ENCODE data around the gene MAP2K1. TPM values are rescaled to one million over a fixed set of nuclear protein-coding genes. Genes with fewer than 3 reads are reported as not detected.

The MAP2K1 gene
- polyA plus RNA-seq, 1 experiment: 18.4 TPM

GRCh38 chr15:66430627-66431255, 44.0 kb downstream of the MAP2K1 start:
- POLR2A ChIA-PET: no interaction called here
- no peak for DNase-seq (ENCODE audit: low read depth, low spot score)
- Histone ChIP-seq H3K4me3 (ENCODE audit: low read depth, low read length) (no peak overlapping the region), H3K27ac (ENCODE audit: low read depth, low read length) (no peak overlapping the region), H3K27me3 (ENCODE audit: control insufficient read depth, insufficient read depth, low read length) (no peaks in the 10 kb centered on the region), H3K9me3 (ENCODE audit: control insufficient read depth, insufficient read depth, low read length) (no peaks in the 10 kb centered on the region)
- CTCF ChIA-PET: no interaction called here
- TF ChIP-seq CTCF (IDR thresholded peaks at IDR 0.05; ENCODE audit: low read depth, low read length): no peak

GRCh38 chr15:66433726-66434125, 47.0 kb downstream of the MAP2K1 start:
- Histone ChIP-seq H3K27ac (ENCODE audit: low read depth, low read length) (no peak overlapping the region), H3K9me3 (ENCODE audit: control insufficient read depth, insufficient read depth, low read length) (no peaks in the 10 kb centered on the region), H3K27me3 (ENCODE audit: control insufficient read depth, insufficient read depth, low read length) (no peaks in the 10 kb centered on the region), H3K4me3 (ENCODE audit: low read depth, low read length) (no peak overlapping the region)
- POLR2A ChIA-PET: no interaction called here
- no peak for DNase-seq (ENCODE audit: low read depth, low spot score)
- CTCF ChIA-PET: interaction anchor here (0.6 kb wide), 1 partner anchor 10 kb away, joined by 3 read pairs; no protein-coding TSS in a partner anchor
- no peak for TF ChIP-seq CTCF (IDR thresholded peaks at IDR 0.05; ENCODE audit: low read depth, low read length)

GRCh38 chr15:66440501-66440900, 53.8 kb downstream of the MAP2K1 start:
- Histone ChIP-seq H3K27ac (ENCODE audit: low read depth, low read length) (no peak overlapping the region), H3K4me3 (ENCODE audit: low read depth, low read length) (no peak overlapping the region), H3K9me3 (ENCODE audit: control insufficient read depth, insufficient read depth, low read length) (no peaks in the 10 kb centered on the region), H3K27me3 (ENCODE audit: control insufficient read depth, insufficient read depth, low read length) (no peaks in the 10 kb centered on the region)
- no peak for DNase-seq (ENCODE audit: low read depth, low spot score)
- ChIA-PET CTCF (no interaction called here), POLR2A (no interaction called here)
- no peak for TF ChIP-seq CTCF (IDR thresholded peaks at IDR 0.05; ENCODE audit: low read depth, low read length)

- H3K9me3 ChIP-seq (ENCODE audit: control insufficient read depth, insufficient read depth, low read length): no peaks in the 10 kb centered on the region
- CTCF ChIA-PET: interaction anchor here (0.6 kb wide), 1 partner anchor 10 kb away, joined by 3 read pairs; no protein-coding TSS in a partner anchor
Measured at GRCh38 chr15:66452420-66452819, 65.7 kb downstream of the MAP2K1 start.

More at GRCh38 chr15:66452420-66452819, 65.7 kb downstream of the MAP2K1 start:
- POLR2A ChIA-PET: no interaction called here
- H3K27ac ChIP-seq (ENCODE audit: low read depth, low read length): no peak overlapping the region
- DNase-seq (ENCODE audit: low read depth, low spot score): no peak
- H3K27me3 ChIP-seq (ENCODE audit: control insufficient read depth, insufficient read depth, low read length): no peaks in the 10 kb centered on the region
- H3K4me3 ChIP-seq (ENCODE audit: low read depth, low read length): no peak overlapping the region
- TF ChIP-seq CTCF (IDR thresholded peaks at IDR 0.05; ENCODE audit: low read depth, low read length): no peak
